NB4 (cell line): ENCODE measurements around the gene LRCOL1.

Source experiments
- DNase-seq: peaks from one replicate; pipeline ENCODE4 v3.0.0; 2010; ENCODE audit warnings: low read depth
- H3K4me3 ChIP-seq: one replicate; pipeline ENCODE4 v1.5.1; 2011; ENCODE audit warnings: mild to moderate bottlenecking, low read depth, low read length, moderate library complexity
- MYC ChIP-seq: IDR thresholded peaks from 2 replicates; pipeline ENCODE4 v1.6.1; 2011; ENCODE audit warnings: low read depth, low read length
- POLR2A ChIP-seq: IDR thresholded peaks from 2 replicates; pipeline ENCODE4 v1.6.1; 2011; ENCODE audit warnings: mild to moderate bottlenecking; ENCODE audit not compliant: insufficient read length; ENCODE audit errors: extremely low read depth
- TF ChIP-seq, protein P1 (sequence below): IDR thresholded peaks from one replicate; pipeline ENCODE4 v1.5.1; 2012; ENCODE audit warnings: low read depth, low read length
- TF ChIP-seq, protein P2 (sequence below): IDR thresholded peaks from 2 replicates; pipeline ENCODE4 v1.6.1; 2011; ENCODE audit warnings: low read depth, low read length

The LRCOL1 gene

DNA sequence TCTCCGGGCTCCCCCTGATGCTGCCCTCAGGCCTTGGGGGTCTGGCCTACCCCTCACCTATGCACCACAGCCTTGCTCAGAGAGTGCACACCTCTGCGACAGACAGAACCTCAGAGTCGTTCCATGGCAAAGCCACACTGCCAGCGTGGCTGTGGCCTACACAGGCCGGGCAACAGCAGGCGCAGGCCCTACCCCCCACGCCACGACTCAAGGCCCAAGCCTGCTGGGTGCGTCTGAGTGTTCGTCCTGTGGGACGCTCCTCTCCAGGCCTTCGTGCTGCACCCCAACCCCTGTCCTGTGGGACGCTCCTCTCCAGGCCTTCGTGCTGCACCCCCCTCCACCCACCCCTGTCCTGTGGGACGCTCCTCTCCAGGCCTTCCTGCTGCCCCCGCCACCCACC lies 54.2 kb downstream of the LRCOL1 start:
- TF ChIP-seq MYC = no peak
- TF ChIP-seq, protein P1, sequence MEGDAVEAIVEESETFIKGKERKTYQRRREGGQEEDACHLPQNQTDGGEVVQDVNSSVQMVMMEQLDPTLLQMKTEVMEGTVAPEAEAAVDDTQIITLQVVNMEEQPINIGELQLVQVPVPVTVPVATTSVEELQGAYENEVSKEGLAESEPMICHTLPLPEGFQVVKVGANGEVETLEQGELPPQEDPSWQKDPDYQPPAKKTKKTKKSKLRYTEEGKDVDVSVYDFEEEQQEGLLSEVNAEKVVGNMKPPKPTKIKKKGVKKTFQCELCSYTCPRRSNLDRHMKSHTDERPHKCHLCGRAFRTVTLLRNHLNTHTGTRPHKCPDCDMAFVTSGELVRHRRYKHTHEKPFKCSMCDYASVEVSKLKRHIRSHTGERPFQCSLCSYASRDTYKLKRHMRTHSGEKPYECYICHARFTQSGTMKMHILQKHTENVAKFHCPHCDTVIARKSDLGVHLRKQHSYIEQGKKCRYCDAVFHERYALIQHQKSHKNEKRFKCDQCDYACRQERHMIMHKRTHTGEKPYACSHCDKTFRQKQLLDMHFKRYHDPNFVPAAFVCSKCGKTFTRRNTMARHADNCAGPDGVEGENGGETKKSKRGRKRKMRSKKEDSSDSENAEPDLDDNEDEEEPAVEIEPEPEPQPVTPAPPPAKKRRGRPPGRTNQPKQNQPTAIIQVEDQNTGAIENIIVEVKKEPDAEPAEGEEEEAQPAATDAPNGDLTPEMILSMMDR = no peak
- TF ChIP-seq POLR2A = no peak
- TF ChIP-seq, protein P2, sequence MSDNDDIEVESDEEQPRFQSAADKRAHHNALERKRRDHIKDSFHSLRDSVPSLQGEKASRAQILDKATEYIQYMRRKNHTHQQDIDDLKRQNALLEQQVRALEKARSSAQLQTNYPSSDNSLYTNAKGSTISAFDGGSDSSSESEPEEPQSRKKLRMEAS = no peak
- H3K4me3 ChIP-seq = no peak overlapping the region
- no peak for DNase-seq

DNA sequence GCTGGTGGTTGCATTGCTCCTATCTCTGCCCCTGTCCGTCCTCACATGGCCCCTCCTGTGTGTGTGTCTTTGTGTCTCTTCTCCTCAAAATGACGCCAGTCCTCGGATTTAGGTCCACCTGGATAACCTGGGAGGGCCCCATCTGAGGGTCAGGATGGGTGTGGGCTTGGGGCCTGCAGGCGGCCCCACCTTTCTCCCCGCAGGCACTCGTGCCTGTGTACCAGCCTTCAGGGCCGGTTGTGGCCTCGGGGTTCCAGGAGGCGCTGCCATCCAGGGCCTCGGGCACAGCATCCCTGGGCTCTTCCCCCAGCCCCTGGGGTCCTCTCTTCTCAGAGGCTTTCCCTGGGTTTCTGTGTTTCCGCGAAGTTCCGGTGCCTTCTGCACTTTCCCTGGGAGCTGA lies 54.7 kb downstream of the LRCOL1 start:
- TF ChIP-seq MYC = no peak
- TF ChIP-seq, protein P1 = no peak
- no peak for TF ChIP-seq POLR2A
- TF ChIP-seq, protein P2 = no peak
- H3K4me3 ChIP-seq = no peak overlapping the region
- DNase-seq = no peak

DNA sequence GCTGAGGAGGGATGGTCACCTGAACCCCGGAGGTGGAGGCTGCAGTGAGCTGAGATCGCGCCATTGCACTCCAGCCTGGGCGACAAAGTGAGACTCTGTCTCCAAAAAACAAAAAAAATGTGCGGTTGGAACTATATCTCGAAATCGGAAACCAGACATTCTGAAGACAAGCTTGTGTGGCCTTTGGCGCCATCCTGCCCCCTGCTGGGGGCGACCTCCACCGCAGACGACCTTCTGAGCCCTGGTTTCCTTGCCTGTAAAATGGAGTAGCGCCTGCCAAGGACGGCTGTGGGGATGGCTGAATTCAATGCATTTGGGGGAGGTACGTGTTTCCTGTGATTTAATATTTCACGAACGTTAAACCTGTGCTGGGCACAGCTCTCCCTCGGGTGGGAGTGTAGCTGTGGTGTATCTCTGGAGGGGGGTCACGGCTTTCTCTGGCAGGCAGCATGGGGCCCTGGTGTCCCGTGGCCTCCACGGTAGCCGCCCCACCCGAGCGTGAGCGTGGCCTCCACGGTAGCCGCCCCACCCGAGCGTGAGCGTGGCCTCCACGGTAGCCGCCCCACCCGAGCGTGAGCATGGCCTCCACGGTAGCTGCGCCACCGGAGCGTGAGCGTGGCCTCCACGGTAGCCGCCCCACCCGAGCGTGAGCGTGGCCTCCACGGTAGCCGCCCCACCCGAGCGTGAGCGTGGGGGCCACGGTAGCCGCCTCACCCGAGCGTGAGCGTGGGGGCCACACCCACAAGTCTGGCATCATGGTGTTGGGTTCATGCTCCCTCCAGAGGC lies 55.3 kb downstream of the LRCOL1 start:
- peak; percentile 83 for DNase-seq
- TF ChIP-seq POLR2A = no peak
- TF ChIP-seq, protein P2 = no peak
- TF ChIP-seq, protein P1 = peak; percentile 76
- H3K4me3 ChIP-seq = no peak overlapping the region
